Panc1 (cell line): ENCODE results near the gene TYW1B. TPM values are rescaled to one million over a fixed set of nuclear protein-coding genes. Genes with fewer than 3 reads are reported as not detected.
"Not testable (repeated sequence)": the region's sequence is repeated elsewhere in the genome, so short reads cannot be mapped to it uniquely, and the experiment has no call there.

Experiments
- ATAC-seq: fragments of 200-7000 bp; cut with Tn5 transposase; 2 replicates; pipeline ENCODE4 v1.9.1; 2020; ENCODE audit warnings: mild to moderate bottlenecking, moderate library complexity
- BruUV-seq: library from RNA; stranded (reverse); fragments of 400-500 nt; replicated peaks from 2 replicates; lab custom pipeline; 2021; lab: Mats Ljungman, UMichigan
- CTCF ChIA-PET: fragments of 300-600 bp; sonication (Branson Sonifier 250); formaldehyde crosslinking; loops from one replicate; lab custom pipeline; 2022; ENCODE audit warnings: antibody characterized with exemption; lab: Charles Lee
- POLR2A ChIA-PET: fragments of 300-600 bp; sonication (Branson Sonifier 250); formaldehyde crosslinking; loops from one replicate; lab custom pipeline; 2022; ENCODE audit warnings: antibody characterized with exemption; lab: Charles Lee
- DNase-seq: peaks from one replicate; pipeline ENCODE4 v3.0.0-alpha.2; 2010; ENCODE audit warnings: low read depth, low spot score
- H3K27ac ChIP-seq: 2 replicates; pipeline ENCODE4 v1.5.1; 2011; ENCODE audit warnings: mild to moderate bottlenecking, low read length, inconsistent platforms
- H3K27me3 ChIP-seq: fragments of 200-500 bp; sonication (Bioruptor generic); 2 replicates; pipeline ENCODE4 v1.6.0; 2014; ENCODE audit warnings: low read length, inconsistent platforms; ENCODE audit not compliant: control insufficient read depth, insufficient read depth
- H3K36me3 ChIP-seq: fragments of 200-500 bp; sonication (Bioruptor generic); 2 replicates; pipeline ENCODE4 v1.5.1; 2014; ENCODE audit warnings: inconsistent platforms, mild to moderate bottlenecking, low read length, moderate library complexity; ENCODE audit not compliant: control insufficient read depth, insufficient read depth
- H3K4me1 ChIP-seq: 2 replicates; pipeline ENCODE4 v1.5.1; 2011; ENCODE audit warnings: inconsistent platforms, mild to moderate bottlenecking, low read length, moderate library complexity; ENCODE audit not compliant: control insufficient read depth, insufficient read depth
- H3K4me3 ChIP-seq, 2 experiments: 2 replicates each; pipeline ENCODE4 v1.5.1; 2011 to 2012; ENCODE audit warnings: low read depth in 2 of 2, low read length in 2 of 2, mild to moderate bottlenecking in 2 of 2, inconsistent platforms in 1 of 2, moderate library complexity in 1 of 2
- H3K9me3 ChIP-seq: fragments of 200-500 bp; sonication (Bioruptor generic); 2 replicates; pipeline ENCODE4 v1.5.1; 2014; ENCODE audit warnings: low read depth, mild to moderate bottlenecking, inconsistent platforms, low read length, moderate library complexity; ENCODE audit not compliant: control insufficient read depth, insufficient read depth
- POLR2AphosphoS5 ChIP-seq: IDR thresholded peaks from 2 replicates; pipeline ENCODE4 v1.6.1; 2012; ENCODE audit warnings: mild to moderate bottlenecking, low read depth, low read length, moderate library complexity
- SIN3A ChIP-seq: IDR thresholded peaks from 2 replicates; pipeline ENCODE4 v1.6.1; 2012; ENCODE audit warnings: low read depth, mild to moderate bottlenecking, low read length, moderate library complexity, borderline replicate concordance; ENCODE audit not compliant: insufficient read depth
- TCF7L2 ChIP-seq: IDR thresholded peaks from 2 replicates; pipeline ENCODE4 v1.6.1; 2011; ENCODE audit warnings: mild to moderate bottlenecking, low read depth, low read length, inconsistent platforms
- in situ Hi-C: cut with HindIII; loops from 2 replicates; pipeline ENCODE4 v1.10.0; 2016; ENCODE audit warnings: low sequenced_read_pairs, low pct_unique_long_range_greater_than_20kb
- intact Hi-C: fragments of 100-400 bp; cut with micrococcal nuclease; formaldehyde crosslinking; loops from one replicate; pipeline ENCODE4 v1.10.0; 2022; ENCODE audit not compliant: unreplicated experiment
- total RNA-seq: library from RNA; stranded (reverse); gene quantifications from one replicate; pipeline ENCODE4 v1.2.1, GENCODE V29; 2021; ENCODE audit not compliant: unreplicated experiment
- TF ChIP-seq, protein P1 (sequence below): fragments of 450-650 bp; IDR thresholded peaks from 2 replicates; pipeline ENCODE4 v1.5.1; 2017; ENCODE audit warnings: mild to moderate bottlenecking
- TF ChIP-seq, protein P2 (sequence below), 2 experiments: IDR thresholded peaks; 2 replicates each; pipeline ENCODE4 v1.6.1; 2011 to 2012; ENCODE audit warnings: low read depth in 2 of 2, control low read depth in 1 of 2, low read length in 1 of 2, mild to moderate bottlenecking in 1 of 2, moderate library complexity in 1 of 2; ENCODE audit not compliant: insufficient read depth in 1 of 2

Gene TYW1B
- total RNA-seq, 1 experiment from 2014 or later, result 2.3 TPM

DNA sequence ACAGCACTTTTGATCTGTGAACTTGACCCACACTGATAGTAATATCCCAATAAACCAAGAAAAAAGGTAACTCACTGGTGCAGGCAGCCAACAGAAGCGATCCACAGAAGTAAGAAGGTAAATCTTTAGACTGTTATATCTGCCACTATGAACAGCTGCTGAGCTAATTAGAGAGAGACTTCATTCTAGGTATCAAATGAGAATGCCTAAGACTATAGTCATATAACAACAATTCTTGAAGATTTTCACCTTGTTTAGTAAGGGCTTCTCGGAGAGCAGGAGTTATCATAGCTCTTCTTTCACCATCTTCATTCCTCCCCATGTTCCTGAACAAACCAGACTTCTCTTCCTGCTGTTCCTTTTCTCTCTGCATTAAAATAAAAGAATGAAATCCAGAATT, 50.8 kb downstream of the TYW1B start:
- BruUV-seq, DNase-seq, intact Hi-C loops, CTCF ChIA-PET, in situ Hi-C loops, H3K36me3 ChIP-seq, H3K27ac ChIP-seq, POLR2A ChIA-PET, H3K27me3 ChIP-seq, H3K4me3 ChIP-seq, H3K4me1 ChIP-seq, ATAC-seq, H3K9me3 ChIP-seq: not testable (repeated sequence)

DNA sequence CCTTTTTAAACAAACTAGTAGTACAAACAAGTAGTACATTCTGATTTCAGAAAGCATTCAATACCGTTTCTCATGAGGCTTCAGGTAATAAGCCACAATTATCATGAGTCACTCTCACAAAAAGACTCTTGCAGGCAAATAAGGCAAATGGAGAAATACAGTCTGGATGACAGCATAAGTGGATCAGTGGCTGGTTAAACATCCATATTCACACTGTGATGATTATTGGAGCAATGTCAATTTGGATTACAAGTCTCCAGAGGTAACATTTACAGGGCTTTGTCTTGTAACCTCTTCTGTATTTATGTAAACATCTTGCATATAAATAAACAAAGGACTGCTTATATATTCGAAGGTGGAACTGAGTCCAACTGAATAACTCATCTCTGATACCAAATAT, 55.4 kb downstream of the TYW1B start:
- DNase-seq, H3K4me1 ChIP-seq, ATAC-seq, POLR2A ChIA-PET, H3K27me3 ChIP-seq, H3K4me3 ChIP-seq, intact Hi-C loops, in situ Hi-C loops, H3K9me3 ChIP-seq, H3K27ac ChIP-seq, CTCF ChIA-PET, BruUV-seq, H3K36me3 ChIP-seq: not testable (repeated sequence)

DNA sequence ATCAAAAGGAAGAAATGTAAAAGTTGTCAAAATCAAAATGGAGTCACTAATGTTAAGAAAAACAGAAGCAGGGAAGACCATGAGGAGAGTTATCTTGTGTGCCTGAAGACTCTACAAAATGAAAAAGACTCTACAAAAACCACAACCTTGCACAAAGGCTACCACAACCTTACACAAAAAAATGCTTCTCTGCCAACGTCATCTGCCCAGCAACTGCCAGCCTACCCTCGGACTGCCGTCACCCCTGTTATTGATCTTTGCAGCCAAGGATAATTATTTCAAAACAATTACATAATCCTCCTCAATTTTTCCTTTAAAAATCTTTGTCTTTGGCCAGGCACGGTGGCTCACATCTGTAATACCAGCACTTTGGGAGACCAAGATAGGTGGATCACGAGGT, 61.0 kb downstream of the TYW1B start:
- BruUV-seq, H3K27me3 ChIP-seq, H3K27ac ChIP-seq, H3K4me1 ChIP-seq, H3K4me3 ChIP-seq, CTCF ChIA-PET, H3K9me3 ChIP-seq, H3K36me3 ChIP-seq, POLR2A ChIA-PET, intact Hi-C loops, DNase-seq, ATAC-seq, in situ Hi-C loops: not testable (repeated sequence)

DNA sequence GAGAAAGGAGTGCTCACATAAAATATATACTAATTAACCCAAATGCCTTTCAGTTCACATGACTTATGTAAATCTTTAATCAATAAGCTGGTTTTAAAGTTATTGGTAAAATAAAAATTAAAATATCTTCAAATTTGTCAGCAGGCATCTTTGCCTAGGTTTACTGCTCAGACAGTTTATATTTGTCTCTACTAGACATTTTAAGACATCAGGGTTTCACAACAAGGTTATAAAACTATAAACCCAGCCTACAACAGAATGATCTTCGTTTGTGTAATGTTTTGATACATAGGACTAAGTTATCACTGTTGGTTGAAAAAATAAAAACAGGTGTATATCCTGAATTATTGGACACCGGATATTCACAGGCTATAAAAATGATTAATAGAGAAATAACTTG, 67.4 kb downstream of the TYW1B start:
- Histone ChIP-seq H3K36me3 (no peaks in the 10 kb centered on the region), H3K4me1 (no peaks in the 10 kb centered on the region), H3K27me3 (no peaks in the 10 kb centered on the region), H3K9me3 (no peaks in the 10 kb centered on the region), H3K27ac (no peak overlapping the region), H3K4me3 (no peak overlapping the region)
- in situ Hi-C loops (no loop called here), intact Hi-C loops (no loop called here)
- ChIA-PET POLR2A (no interaction called here), CTCF (no interaction called here)
- BruUV-seq, result no TSS peak
- DNase-seq (no peak), ATAC-seq (no peak)
- no peak for TF ChIP-seq TCF7L2

DNA sequence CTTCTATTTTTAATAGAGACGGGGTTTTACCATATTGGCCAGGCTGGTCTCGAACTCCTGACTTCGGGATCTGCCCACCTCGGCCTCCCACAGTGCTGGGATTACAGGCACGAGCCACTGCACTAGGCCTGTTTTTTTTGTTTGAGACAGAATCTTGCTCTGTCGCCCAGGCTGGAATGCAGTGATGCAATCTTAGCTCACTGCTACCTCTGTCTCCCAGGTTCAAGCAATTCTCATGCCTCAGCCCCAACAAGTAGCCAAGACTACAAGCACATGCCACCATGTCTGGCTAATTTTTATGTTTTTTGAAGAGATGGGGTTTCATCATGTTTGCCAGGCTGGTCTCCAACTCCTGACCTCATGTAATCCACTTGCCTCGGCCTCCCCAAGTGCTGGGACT, 73.7 kb downstream of the TYW1B start:
- Histone ChIP-seq H3K27me3 (no peaks in the 10 kb centered on the region), H3K27ac (no peak overlapping the region), H3K36me3 (no peaks in the 10 kb centered on the region), H3K9me3 (no peaks in the 10 kb centered on the region), H3K4me1 (no peaks in the 10 kb centered on the region), H3K4me3 (no peak overlapping the region)
- BruUV-seq, result no TSS peak
- intact Hi-C loops (no loop called here), in situ Hi-C loops (no loop called here)
- ChIA-PET POLR2A (no interaction called here), CTCF (no interaction called here)
- ATAC-seq (no peak), DNase-seq (no peak)
- TF ChIP-seq, protein P1, sequence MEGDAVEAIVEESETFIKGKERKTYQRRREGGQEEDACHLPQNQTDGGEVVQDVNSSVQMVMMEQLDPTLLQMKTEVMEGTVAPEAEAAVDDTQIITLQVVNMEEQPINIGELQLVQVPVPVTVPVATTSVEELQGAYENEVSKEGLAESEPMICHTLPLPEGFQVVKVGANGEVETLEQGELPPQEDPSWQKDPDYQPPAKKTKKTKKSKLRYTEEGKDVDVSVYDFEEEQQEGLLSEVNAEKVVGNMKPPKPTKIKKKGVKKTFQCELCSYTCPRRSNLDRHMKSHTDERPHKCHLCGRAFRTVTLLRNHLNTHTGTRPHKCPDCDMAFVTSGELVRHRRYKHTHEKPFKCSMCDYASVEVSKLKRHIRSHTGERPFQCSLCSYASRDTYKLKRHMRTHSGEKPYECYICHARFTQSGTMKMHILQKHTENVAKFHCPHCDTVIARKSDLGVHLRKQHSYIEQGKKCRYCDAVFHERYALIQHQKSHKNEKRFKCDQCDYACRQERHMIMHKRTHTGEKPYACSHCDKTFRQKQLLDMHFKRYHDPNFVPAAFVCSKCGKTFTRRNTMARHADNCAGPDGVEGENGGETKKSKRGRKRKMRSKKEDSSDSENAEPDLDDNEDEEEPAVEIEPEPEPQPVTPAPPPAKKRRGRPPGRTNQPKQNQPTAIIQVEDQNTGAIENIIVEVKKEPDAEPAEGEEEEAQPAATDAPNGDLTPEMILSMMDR, result no peak
- TF ChIP-seq POLR2AphosphoS5 (no peak), SIN3A (no peak), TCF7L2 (no peak)
- TF ChIP-seq, protein P2, sequence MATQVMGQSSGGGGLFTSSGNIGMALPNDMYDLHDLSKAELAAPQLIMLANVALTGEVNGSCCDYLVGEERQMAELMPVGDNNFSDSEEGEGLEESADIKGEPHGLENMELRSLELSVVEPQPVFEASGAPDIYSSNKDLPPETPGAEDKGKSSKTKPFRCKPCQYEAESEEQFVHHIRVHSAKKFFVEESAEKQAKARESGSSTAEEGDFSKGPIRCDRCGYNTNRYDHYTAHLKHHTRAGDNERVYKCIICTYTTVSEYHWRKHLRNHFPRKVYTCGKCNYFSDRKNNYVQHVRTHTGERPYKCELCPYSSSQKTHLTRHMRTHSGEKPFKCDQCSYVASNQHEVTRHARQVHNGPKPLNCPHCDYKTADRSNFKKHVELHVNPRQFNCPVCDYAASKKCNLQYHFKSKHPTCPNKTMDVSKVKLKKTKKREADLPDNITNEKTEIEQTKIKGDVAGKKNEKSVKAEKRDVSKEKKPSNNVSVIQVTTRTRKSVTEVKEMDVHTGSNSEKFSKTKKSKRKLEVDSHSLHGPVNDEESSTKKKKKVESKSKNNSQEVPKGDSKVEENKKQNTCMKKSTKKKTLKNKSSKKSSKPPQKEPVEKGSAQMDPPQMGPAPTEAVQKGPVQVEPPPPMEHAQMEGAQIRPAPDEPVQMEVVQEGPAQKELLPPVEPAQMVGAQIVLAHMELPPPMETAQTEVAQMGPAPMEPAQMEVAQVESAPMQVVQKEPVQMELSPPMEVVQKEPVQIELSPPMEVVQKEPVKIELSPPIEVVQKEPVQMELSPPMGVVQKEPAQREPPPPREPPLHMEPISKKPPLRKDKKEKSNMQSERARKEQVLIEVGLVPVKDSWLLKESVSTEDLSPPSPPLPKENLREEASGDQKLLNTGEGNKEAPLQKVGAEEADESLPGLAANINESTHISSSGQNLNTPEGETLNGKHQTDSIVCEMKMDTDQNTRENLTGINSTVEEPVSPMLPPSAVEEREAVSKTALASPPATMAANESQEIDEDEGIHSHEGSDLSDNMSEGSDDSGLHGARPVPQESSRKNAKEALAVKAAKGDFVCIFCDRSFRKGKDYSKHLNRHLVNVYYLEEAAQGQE (IDR thresholded peaks at IDR 0.05; ENCODE audit: insufficient read depth in 1 of 2, low read depth in 2 of 2, low read length in 1 of 2), result no peak
